SU-DHL-6 (cell line): ENCODE data around the gene CARMIL3.

Source experiments
- H2AFZ ChIP-seq: fragments of 200-600 bp; sonication (generic); 2 replicates; pipeline ENCODE4 v1.6.1; 2014; ENCODE audit warnings: low read depth, mild to moderate bottlenecking, moderate library complexity, mixed read lengths, antibody characterized with exemption, low read length; ENCODE audit not compliant: severe bottlenecking
- H3F3A ChIP-seq: fragments of 200-600 bp; shearing (Covaris generic); 2 replicates; pipeline ENCODE4 v1.6.0; 2016; ENCODE audit warnings: antibody characterized with exemption, mild to moderate bottlenecking; ENCODE audit not compliant: insufficient read depth
- H3K27ac ChIP-seq: fragments of 200-600 bp; sonication (generic); 2 replicates; pipeline ENCODE4 v1.5.1; 2016; ENCODE audit warnings: low read depth, mild to moderate bottlenecking, low read length, moderate library complexity, mixed read lengths
- H3K27me3 ChIP-seq: fragments of 200-600 bp; sonication (generic), shearing (Covaris generic); 2 replicates; pipeline ENCODE4 v1.6.0; 2014; ENCODE audit warnings: mild to moderate bottlenecking, low read length
- H3K36me3 ChIP-seq: fragments of 200-600 bp; sonication (generic); 2 replicates; pipeline ENCODE4 v1.6.1; 2014; ENCODE audit warnings: mild to moderate bottlenecking, low read length, mixed read lengths
- H3K4me2 ChIP-seq: fragments of 300-600, 200-600 bp; shearing (Covaris generic), sonication (generic); 2 replicates; pipeline ENCODE4 v1.6.0; 2014; ENCODE audit warnings: low read length, low read depth, mild to moderate bottlenecking; ENCODE audit not compliant: poor library complexity, severe bottlenecking
- H3K4me3 ChIP-seq: fragments of 200-600 bp; sonication (generic); 2 replicates; pipeline ENCODE4 v1.5.1; 2014; ENCODE audit warnings: antibody characterized with exemption, low read length, mild to moderate bottlenecking, mixed read lengths; ENCODE audit not compliant: insufficient read depth, poor library complexity, severe bottlenecking
- H3K79me2 ChIP-seq: fragments of 200-600 bp; sonication (generic); 2 replicates; pipeline ENCODE4 v1.6.1; 2014; ENCODE audit warnings: mild to moderate bottlenecking, low read length, moderate library complexity; ENCODE audit not compliant: insufficient read depth
- H3K9ac ChIP-seq: fragments of 200-600 bp; sonication (generic); 2 replicates; pipeline ENCODE4 v1.7.0; 2014; ENCODE audit warnings: mild to moderate bottlenecking, low read length
- H3K9me2 ChIP-seq: fragments of 200-600 bp; sonication (generic); replicated peaks from 2 replicates; pipeline ENCODE4 v1.6.1; 2014; ENCODE audit warnings: low read length; ENCODE audit not compliant: insufficient read depth
- H3K9me3 ChIP-seq: fragments of 200-600 bp; sonication (generic); 2 replicates; pipeline ENCODE4 v1.6.1; 2014; ENCODE audit warnings: low read length, mixed read lengths; ENCODE audit not compliant: insufficient read depth
- H4K20me1 ChIP-seq: fragments of 200-600 bp; sonication (generic); 2 replicates; pipeline ENCODE4 v1.6.1; 2014; ENCODE audit warnings: low read depth, mild to moderate bottlenecking, antibody characterized with exemption, low read length, moderate library complexity, mixed read lengths
- CTCF ChIP-seq: fragments of 200-600 bp; sonication (generic); IDR thresholded peaks from one replicate; pipeline ENCODE4 v1.5.1; 2017; ENCODE audit warnings: antibody characterized with exemption, mild to moderate bottlenecking, low read length, moderate library complexity; ENCODE audit not compliant: insufficient read depth, poor library complexity, severe bottlenecking
- EZH2phosphoT487 ChIP-seq: fragments of 200-600 bp; sonication (generic), shearing (Covaris generic); conservative IDR thresholded peaks from 2 replicates; pipeline ENCODE4 v1.6.1; 2018; ENCODE audit warnings: mild to moderate bottlenecking, antibody characterized with exemption, low read length, moderate library complexity, mixed read lengths

Gene CARMIL3

GRCh38 chr14:24088095-24088494 lies 36.3 kb downstream of the CARMIL3 start:
- Histone ChIP-seq H2AFZ (no peak overlapping the region), H3K4me2 (no peak overlapping the region), H3K79me2 (no peaks in the 10 kb centered on the region)

DNA sequence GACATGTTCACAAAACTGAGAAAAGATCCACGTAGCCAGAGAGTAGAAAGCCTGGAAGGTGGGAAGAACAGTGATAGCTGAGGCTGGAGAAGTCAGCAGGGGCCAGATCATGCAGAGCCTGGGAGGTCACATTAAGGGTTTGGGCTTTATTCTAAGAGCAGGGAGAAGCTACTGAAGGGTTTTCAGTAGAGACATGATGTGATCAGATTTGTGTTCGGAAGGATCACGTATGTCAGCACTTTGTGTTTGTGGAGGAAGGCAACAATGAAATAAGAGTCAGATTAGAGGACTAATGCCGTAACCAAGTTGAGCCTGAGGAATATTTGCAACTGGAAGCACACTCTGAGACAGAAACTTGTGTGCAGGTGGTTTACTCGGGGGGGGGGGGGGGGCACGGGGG lies 38.1 kb downstream of the CARMIL3 start:
- H3K9ac ChIP-seq = no peak overlapping the region
- H2AFZ ChIP-seq = no peak overlapping the region
- no peak for TF ChIP-seq EZH2phosphoT487
- TF ChIP-seq CTCF = no peak
- H4K20me1 ChIP-seq = no peaks in the 10 kb centered on the region
- H3K4me2 ChIP-seq = no peak overlapping the region
- no peak overlapping the region for H3K4me3 ChIP-seq
- H3K36me3 ChIP-seq = no peaks in the 10 kb centered on the region
- peaks cover 4% of the 10 kb centered on the region; the same call in 1 of the 2 replicates for H3K79me2 ChIP-seq
- no peak overlapping the region for H3K27ac ChIP-seq
- H3F3A ChIP-seq = peaks cover 9% of the 10 kb centered on the region
- no peaks in the 10 kb centered on the region for H3K9me3 ChIP-seq
- no peaks in the 10 kb centered on the region for H3K27me3 ChIP-seq
- no peaks in the 10 kb centered on the region for H3K9me2 ChIP-seq

More at GRCh38 chr14:24088095-24088494, 36.3 kb downstream of the CARMIL3 start:
- H3K27me3 ChIP-seq = no peaks in the 10 kb centered on the region
- no peaks in the 10 kb centered on the region for H3K9me3 ChIP-seq
- no peaks in the 10 kb centered on the region for H3K9me2 ChIP-seq
- no peak overlapping the region for H3K4me3 ChIP-seq
- peaks cover 3% of the 10 kb centered on the region; the same call in 1 of the 2 replicates for H3F3A ChIP-seq
- H4K20me1 ChIP-seq = no peaks in the 10 kb centered on the region
- H3K9ac ChIP-seq = no peak overlapping the region
- no peaks in the 10 kb centered on the region for H3K36me3 ChIP-seq
- no peak for TF ChIP-seq EZH2phosphoT487
- no peak for TF ChIP-seq CTCF
- H3K27ac ChIP-seq = no peak overlapping the region

- H3K4me3 ChIP-seq = no peak overlapping the region
- H3K9me3 ChIP-seq = no peaks in the 10 kb centered on the region
- no peaks in the 10 kb centered on the region for H3K9me2 ChIP-seq
- peaks cover 8% of the 10 kb centered on the region; the same call in 1 of the 2 replicates for H3K79me2 ChIP-seq
- no peak overlapping the region for H3K27ac ChIP-seq
- H3K9ac ChIP-seq = no peak overlapping the region
- H3K4me2 ChIP-seq = no peak overlapping the region
- no peaks in the 10 kb centered on the region for H3K27me3 ChIP-seq
- H3K36me3 ChIP-seq = no peaks in the 10 kb centered on the region
- no peaks in the 10 kb centered on the region for H4K20me1 ChIP-seq
- TF ChIP-seq EZH2phosphoT487 = no peak
- TF ChIP-seq CTCF = no peak
- peaks cover 19% of the 10 kb centered on the region for H3F3A ChIP-seq
- no peak overlapping the region for H2AFZ ChIP-seq
Measured at GRCh38 chr14:24092110-24092504, 40.3 kb downstream of the CARMIL3 start.
